ENCODE data around the gene ELP2.

ELP2 gene

GRCh38 chr18:36126668-36127067 lies 3.0 kb upstream of the ELP2 start:
- no peak for DNase-seq (ENCODE audit: low read depth in 2 of 2)

GRCh38 chr18:36127836-36128529 lies 1.7 kb upstream of the ELP2 start:
- DNase-seq (ENCODE audit: low read depth in 2 of 2), result no peak

GRCh38 chr18:36128530-36128870 lies 1.2 kb upstream of the ELP2 start:
- no peak for DNase-seq (ENCODE audit: low read depth in 2 of 2)

GRCh38 chr18:36128907-36129299 lies 796 bp upstream of the ELP2 start:
- DNase-seq (ENCODE audit: low read depth in 2 of 2), result no peak

- no peak for DNase-seq (ENCODE audit: low read depth in 2 of 2)
These were observed 536 bp downstream of the ELP2 start for GRCh38 chr18:36130039-36130831.

- DNase-seq (ENCODE audit: low read depth in 2 of 2), result no peak
These were observed 1.4 kb downstream of the ELP2 start for GRCh38 chr18:36130883-36131653.

- DNase-seq (ENCODE audit: low read depth in 2 of 2), result no peak
These were observed 2.2 kb downstream of the ELP2 start for GRCh38 chr18:36131692-36132483.

GRCh38 chr18:36132756-36133155 lies 3.1 kb downstream of the ELP2 start:
- DNase-seq (ENCODE audit: low read depth in 2 of 2), result no peak

GRCh38 chr18:36135264-36135663 lies 5.6 kb downstream of the ELP2 start:
- no peak for DNase-seq (ENCODE audit: low read depth in 2 of 2)

GRCh38 chr18:36139245-36139644 lies 9.5 kb downstream of the ELP2 start:
- DNase-seq (ENCODE audit: low read depth in 2 of 2), result no peak

- DNase-seq (ENCODE audit: low read depth in 2 of 2), result no peak
These were observed 11.9 kb downstream of the ELP2 start for GRCh38 chr18:36141576-36141975.

- DNase-seq (ENCODE audit: low read depth in 2 of 2), result no peak
These were observed 13.1 kb downstream of the ELP2 start for GRCh38 chr18:36142751-36143150.

- no peak for DNase-seq (ENCODE audit: low read depth in 2 of 2)
These were observed 13.7 kb downstream of the ELP2 start for GRCh38 chr18:36143391-36143790.

GRCh38 chr18:36149514-36150289 lies 20.0 kb downstream of the ELP2 start:
- no peak for DNase-seq (ENCODE audit: low read depth in 2 of 2)

- no peak for DNase-seq (ENCODE audit: low read depth in 2 of 2)
These were observed 23.1 kb downstream of the ELP2 start for GRCh38 chr18:36152781-36153180.

- DNase-seq (ENCODE audit: low read depth in 2 of 2), result no peak
These were observed 23.5 kb downstream of the ELP2 start for GRCh38 chr18:36153203-36153602.

GRCh38 chr18:36153771-36154170 lies 24.1 kb downstream of the ELP2 start:
- DNase-seq (ENCODE audit: low read depth in 2 of 2), result no peak

GRCh38 chr18:36155851-36156757 lies 26.4 kb downstream of the ELP2 start:
- no peak for DNase-seq (ENCODE audit: low read depth in 2 of 2)

GRCh38 chr18:36157441-36157840 lies 27.7 kb downstream of the ELP2 start:
- no peak for DNase-seq (ENCODE audit: low read depth in 2 of 2)

GRCh38 chr18:36158266-36158867 lies 28.7 kb downstream of the ELP2 start:
- no peak for DNase-seq (ENCODE audit: low read depth in 2 of 2)
